Measurements from ENCODE around the gene SRR.

- no peak for TF ChIP-seq CTCF (conservative IDR thresholded peaks at IDR 0.05)
- no peak for TF ChIP-seq ZFX (IDR thresholded peaks at IDR 0.05)
Measured at GRCh38 chr17:2295575-2295974, 8.2 kb upstream of the SRR start.
